CD4-positive, alpha-beta T cell treated with Interleukin-4 for 1 hour (primary cell): Measurements from ENCODE around the gene WDTC1.
"Not testable (repeated sequence)": the region's sequence is repeated elsewhere in the genome, so short reads cannot be mapped to it uniquely, and the experiment has no call there.

Experiments used
- DNase-seq, 2 donors: peaks; one replicate each; pipeline ENCODE4 v3.0.0-alpha.2; 2020 to 2022

WDTC1 gene

GRCh38 chr1:27234049-27234882 lies at the start of gene WDTC1:
Gene WDTC1, plus strand, starts transcription at chr1:27234632. Its CDS starts 26,423 bp downstream, at chr1:27261055.
- DNase-seq, result peak; percentile 99

- not testable (repeated sequence) for DNase-seq
Observed at GRCh38 chr1:27184665-27185064, 49.8 kb upstream of the WDTC1 start.

GRCh38 chr1:27192039-27192529 lies 42.3 kb upstream of the WDTC1 start:
- DNase-seq, result no peak

GRCh38 chr1:27193194-27193593 lies 41.2 kb upstream of the WDTC1 start:
- no peak for DNase-seq

- no peak for DNase-seq
Observed at GRCh38 chr1:27201295-27201694, 33.1 kb upstream of the WDTC1 start.

GRCh38 chr1:27203946-27204345 lies 30.5 kb upstream of the WDTC1 start:
- no peak for DNase-seq

- DNase-seq, result not testable (repeated sequence)
Observed at GRCh38 chr1:27207238-27207637, 27.2 kb upstream of the WDTC1 start.

- not testable (repeated sequence) for DNase-seq
Observed at GRCh38 chr1:27208143-27208850, 26.1 kb upstream of the WDTC1 start.

- no peak for DNase-seq
Observed at GRCh38 chr1:27216466-27216865, 18.0 kb upstream of the WDTC1 start.

- no peak for DNase-seq
Observed at GRCh38 chr1:27217401-27217800, 17.0 kb upstream of the WDTC1 start.

GRCh38 chr1:27218736-27219135 lies 15.7 kb upstream of the WDTC1 start:
- DNase-seq, result no peak

GRCh38 chr1:27220096-27220495 lies 14.3 kb upstream of the WDTC1 start:
- DNase-seq, result no peak

GRCh38 chr1:27220702-27221497 lies 13.5 kb upstream of the WDTC1 start:
- not testable (repeated sequence) for DNase-seq

GRCh38 chr1:27225621-27226020 lies 8.8 kb upstream of the WDTC1 start:
- DNase-seq, result no peak

GRCh38 chr1:27227765-27228164 lies 6.7 kb upstream of the WDTC1 start:
- DNase-seq, result no peak

GRCh38 chr1:27233667-27234048 lies 774 bp upstream of the WDTC1 start:
- peak; percentile 16 to 61 for DNase-seq

GRCh38 chr1:27235827-27236226 lies 1.4 kb downstream of the WDTC1 start:
- DNase-seq, result no peak

- DNase-seq, result no peak
Observed at GRCh38 chr1:27237112-27237511, 2.7 kb downstream of the WDTC1 start.

- DNase-seq, result no peak
Observed at GRCh38 chr1:27238032-27238431, 3.6 kb downstream of the WDTC1 start.

GRCh38 chr1:27241677-27242076 lies 7.2 kb downstream of the WDTC1 start:
- DNase-seq, result no peak

- DNase-seq, result not testable (repeated sequence)
Observed at GRCh38 chr1:27243665-27244064, 9.2 kb downstream of the WDTC1 start.

- no peak for DNase-seq
Observed at GRCh38 chr1:27246194-27246593, 11.8 kb downstream of the WDTC1 start.

GRCh38 chr1:27253596-27253995 lies 19.2 kb downstream of the WDTC1 start:
- DNase-seq, result no peak
